HG03064 (cell line): ENCODE data around the gene KIAA1755.

ENCODE experiments used
- ATAC-seq: cut with Tn5 transposase; IDR thresholded peaks from one replicate; pipeline ENCODE4 v1.9.1; 2021; ENCODE audit warnings: low read depth; ENCODE audit not compliant: unreplicated experiment

KIAA1755 gene

DNA sequence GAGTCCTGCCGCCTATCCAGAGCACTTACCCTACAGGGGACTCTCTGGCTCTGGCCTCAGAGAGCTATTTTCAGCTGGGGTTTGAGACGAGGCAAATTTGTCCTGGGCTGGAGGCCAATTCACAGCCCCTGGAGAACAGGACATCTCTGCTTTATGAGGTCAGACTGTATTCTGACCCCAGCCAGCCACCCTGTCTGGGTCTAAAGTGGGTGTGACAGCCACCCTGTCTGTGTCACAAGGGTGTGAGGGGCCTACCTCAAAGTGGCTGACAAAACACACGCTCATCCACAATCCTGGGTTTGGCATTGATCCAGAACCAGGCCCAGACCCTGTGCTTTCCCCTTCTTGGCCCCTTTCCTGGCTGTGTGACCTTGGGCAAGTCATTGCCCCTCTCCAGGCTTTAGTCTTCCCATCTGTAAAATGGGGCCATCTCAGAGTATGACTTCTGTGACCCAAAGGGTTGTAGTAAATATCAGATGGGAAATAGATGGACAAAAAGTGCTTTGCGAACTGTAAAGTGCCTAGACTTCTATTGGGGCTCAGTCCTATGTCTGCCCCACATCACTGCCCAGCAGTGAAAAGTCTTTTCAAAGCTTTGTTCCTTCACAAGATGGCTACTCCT, 51.4 kb downstream of the KIAA1755 start:
- no peak for ATAC-seq

- ATAC-seq: no peak
Observed at GRCh38 chr20:38208523-38208922, 52.0 kb downstream of the KIAA1755 start.

GRCh38 chr20:38208088-38208487, 52.4 kb downstream of the KIAA1755 start:
- no peak for ATAC-seq

- no peak for ATAC-seq
Observed at GRCh38 chr20:38207621-38208020, 52.9 kb downstream of the KIAA1755 start.

- no peak for ATAC-seq
Observed at GRCh38 chr20:38205001-38205400, 55.5 kb downstream of the KIAA1755 start.

DNA sequence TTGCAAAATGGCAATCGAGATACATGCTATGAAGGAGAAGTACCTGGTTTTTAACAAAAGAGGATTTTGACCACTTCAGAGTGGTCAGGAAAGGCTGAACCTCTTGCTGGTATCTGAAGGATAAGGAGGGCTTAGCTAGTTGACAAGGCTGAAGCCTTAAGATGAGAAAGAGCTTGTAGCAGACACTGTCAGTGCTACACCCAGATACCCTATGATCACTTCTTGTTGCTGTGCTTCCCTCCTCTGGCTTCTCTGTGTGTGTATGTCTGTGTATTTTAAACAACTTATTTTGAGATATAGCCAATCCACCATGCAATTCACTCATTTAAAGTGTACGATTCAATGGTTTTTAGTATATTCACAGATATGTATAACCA, 56.6 kb downstream of the KIAA1755 start:
- ATAC-seq: no peak

DNA sequence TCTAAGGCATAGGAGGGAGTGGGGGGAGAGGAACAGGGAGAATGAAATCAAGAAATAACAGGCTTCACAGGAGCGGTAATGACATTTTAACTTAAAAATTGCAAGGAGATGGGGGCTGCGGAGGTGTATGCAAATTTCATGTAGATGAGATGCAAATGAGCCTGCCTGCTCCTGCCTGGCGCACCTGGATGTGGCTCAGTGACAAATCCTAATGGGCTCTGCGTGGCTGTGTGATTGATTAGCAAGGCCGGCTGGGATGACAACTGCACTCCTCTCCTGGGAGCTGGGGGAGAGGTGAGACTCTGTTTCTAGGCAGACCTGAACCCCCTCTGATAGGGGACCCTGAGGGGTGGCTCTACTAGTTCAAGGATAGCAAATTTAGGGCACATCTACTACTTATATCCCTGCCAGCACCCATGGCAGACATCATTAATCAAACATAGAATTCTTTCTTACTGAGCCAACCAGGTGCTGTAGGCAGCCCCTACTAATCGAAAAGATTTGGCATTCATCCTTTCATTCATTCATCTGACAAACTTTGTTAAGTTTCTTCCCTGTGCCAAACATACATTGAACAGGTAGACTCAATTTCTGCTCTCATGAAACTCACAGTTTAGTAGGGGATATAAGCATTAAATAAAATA, 57.1 kb downstream of the KIAA1755 start:
- no peak for ATAC-seq

- ATAC-seq: no peak
Observed at GRCh38 chr20:38202982-38203293, 57.6 kb downstream of the KIAA1755 start.

DNA sequence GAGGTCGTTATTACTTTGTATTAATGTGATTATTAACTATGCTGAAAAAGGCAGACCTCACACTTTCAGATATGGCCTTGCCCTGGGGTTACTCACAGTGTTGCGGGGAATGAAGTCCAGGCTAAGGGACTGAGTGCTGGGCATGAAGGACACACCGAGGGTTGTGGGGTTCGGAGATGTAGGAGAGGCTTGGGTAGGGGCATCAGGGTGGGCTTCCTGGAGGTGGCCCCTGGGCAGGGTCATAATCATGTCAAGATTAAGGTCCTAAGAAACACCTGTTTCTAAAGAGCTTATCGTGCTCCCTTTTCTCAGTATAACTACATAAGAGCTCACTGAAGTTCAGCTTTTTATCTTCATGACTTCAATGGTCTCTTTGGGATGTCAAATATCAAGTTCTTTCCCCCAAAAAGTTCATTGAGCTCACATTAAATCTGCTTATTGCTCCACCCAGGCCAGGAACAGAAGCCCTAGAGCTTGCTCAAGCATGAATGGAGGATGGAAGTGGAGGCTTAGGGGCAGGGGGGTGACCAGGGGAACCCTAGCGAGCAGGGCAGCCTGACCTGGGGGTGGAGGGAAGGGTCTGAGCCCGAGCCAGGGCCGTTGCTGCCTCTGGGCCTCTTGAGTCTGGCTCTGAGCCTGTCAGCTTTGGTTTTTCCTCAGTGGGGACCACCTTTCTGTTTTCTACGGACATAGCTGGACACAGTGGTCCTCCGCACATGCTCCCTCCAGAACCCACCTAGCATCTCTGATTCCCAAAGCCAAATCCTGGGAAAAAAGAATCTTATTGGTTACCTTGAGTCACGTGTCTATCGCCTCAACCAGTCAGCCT, 58.2 kb downstream of the KIAA1755 start:
- no peak for ATAC-seq

DNA sequence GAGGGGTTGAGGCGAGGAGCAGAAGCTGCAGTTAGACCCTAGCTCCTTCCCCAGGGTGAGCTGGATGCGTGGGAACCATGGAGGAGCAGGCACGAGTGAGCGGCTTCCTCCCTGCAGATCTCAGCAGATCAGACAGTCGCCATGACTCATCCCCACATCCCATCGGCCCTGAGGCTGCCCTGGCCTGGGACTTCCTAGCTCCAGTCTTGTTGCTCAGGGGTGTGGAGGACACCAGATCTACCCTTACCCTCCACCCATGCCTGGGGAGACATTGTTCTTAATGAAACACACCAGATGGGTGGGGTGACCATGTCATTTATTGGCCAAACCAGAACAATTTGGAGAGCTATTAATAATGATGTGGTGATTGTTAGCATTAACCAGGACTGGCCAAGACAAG, 59.2 kb downstream of the KIAA1755 start:
- ATAC-seq: no peak

DNA sequence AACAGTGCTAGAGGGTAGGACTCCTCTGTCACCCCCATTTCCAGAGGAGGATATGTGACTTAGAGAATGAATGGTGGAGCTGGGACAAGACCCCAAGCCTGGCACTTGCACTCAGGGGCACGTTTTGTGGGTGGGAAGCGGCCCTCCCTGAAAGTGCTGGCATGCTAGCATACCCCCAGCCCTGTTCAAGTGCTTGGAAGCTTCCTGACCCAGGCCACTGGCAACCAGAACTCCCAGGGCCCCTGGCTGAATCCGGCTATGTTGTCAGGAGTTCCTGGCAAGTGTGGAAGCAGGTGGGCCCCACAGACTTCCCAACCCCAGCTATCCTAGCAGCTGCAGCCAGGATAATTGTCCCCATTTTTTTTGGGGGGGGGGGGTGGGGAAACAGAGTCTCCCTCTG, 59.9 kb downstream of the KIAA1755 start:
- no peak for ATAC-seq

- no peak for ATAC-seq
Observed at GRCh38 chr20:38199501-38200390, 60.8 kb downstream of the KIAA1755 start.

DNA sequence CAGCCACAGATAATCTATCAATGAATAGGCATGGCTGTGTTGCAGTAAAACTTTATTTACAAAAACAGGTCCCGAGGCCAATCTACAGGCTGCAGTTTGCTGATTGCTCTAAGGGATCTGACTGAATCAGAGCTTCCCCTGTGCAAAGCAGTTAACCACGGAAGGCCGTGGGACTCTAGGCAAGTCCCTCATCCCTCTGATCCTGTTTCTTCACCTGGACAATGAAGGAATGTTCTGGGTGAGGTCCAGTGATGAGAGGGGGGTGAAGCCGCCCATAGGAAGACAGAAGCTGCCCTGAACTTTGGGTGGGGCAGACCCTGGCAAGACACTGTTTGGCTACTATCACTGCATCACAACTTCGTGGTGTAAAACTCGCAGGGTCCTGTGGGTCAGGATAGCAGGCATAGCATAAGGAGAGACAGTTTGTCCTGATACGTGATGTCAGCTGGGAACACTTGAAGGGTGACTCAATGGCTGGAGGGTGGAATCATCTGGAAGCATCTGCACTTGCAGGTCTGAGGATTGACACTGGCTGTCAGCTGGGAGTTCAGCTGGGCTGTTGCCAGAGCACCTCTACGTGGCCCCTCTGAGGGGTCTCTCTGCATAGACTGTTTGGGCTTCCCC, 62.2 kb downstream of the KIAA1755 start:
- ATAC-seq: no peak

GRCh38 chr20:38197619-38198018, 62.9 kb downstream of the KIAA1755 start:
- no peak for ATAC-seq

- no peak for ATAC-seq
Observed at GRCh38 chr20:38197217-38197616, 63.3 kb downstream of the KIAA1755 start.

GRCh38 chr20:38196592-38196991, 63.9 kb downstream of the KIAA1755 start:
- ATAC-seq: no peak

- ATAC-seq: no peak
Observed at GRCh38 chr20:38196076-38196475, 64.5 kb downstream of the KIAA1755 start.

- ATAC-seq: no peak
Observed at GRCh38 chr20:38195521-38195920, 65.0 kb downstream of the KIAA1755 start.

DNA sequence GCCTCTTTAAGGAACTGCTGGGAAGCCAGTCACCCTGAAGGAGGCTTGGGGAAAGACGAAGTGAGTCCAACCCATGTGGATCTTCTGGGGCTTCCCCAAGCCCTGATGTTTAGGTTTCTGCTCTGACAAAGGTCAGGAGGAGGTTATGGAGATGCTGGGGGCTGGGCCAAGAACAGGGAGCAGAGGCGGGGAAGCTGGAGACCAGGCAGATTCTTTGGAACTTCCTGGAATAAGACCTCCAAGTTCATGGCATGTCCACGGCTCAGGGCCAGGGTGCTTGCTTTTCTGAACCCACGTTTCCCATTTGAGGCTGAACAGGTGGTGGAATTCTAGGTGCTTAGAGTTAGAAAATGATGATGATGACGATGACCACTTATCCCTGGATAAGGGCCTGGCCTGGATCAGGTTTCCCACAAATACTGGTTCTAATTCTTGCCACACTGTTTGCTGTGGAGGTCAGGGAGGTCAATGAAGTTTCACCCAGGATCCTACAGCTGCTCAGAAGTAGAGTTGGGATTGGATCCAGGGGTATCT, 65.5 kb downstream of the KIAA1755 start:
- no peak for ATAC-seq

DNA sequence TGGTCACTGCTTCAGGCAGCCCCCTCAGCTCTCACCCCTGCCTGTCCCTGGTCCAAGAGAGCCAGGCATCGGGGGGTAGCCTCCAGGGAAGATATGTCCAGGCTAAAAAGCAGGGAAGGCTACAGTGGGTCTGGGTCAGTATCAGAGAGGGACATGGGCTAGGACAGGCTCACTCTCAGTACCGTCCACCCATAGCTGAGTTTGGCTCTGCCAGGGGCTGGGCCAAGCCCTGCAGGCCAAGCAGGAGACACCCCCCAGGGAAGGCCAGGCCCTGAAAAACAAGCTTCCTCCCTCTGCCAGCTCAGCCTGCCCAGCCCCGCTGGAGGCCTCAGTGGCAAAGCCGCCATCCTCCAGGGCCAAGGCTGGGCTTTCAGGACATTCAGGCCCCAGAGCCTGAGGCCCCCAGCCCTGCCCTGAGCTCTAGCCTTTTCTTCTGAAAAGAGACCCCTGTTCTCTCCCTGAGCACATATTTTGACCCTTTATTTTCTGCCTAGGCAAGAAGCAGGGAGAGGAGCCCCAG, 66.9 kb downstream of the KIAA1755 start:
- ATAC-seq: no peak
